ENCODE data around the gene CAV3. TPM values are rescaled to one million over a fixed set of nuclear protein-coding genes. Genes with fewer than 3 reads are reported as not detected.

The CAV3 gene
- total and polyA plus RNA-seq, 4 donors = not detected

DNA sequence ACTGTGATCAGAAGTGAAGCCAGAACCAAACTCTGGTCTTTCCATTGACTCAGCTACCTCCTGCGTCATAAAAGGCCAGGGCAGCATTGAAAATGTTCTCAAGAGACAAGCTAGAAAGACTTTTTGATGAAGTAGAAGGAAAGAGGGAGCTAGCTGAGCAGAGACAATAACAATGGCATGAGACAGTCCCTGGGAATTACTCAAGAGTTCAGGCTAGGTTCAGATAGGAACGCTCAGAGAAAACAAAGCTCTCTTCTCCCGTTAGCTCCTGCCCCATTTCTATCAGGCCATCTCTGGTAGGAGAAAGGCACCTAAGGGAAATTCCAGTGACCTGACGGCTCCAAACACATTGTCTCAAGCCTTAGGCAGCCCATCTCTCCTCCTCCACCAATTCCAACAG, 42.8 kb downstream of the CAV3 start:
- DNase-seq (ENCODE audit: low spot score) = no peak
- 54% methylated on average over 4 of the region's 4 CpGs for WGBS
- peaks cover 0 to 4% (median 1%) of the 10 kb centered on the region in 4 donors for H3K27me3 ChIP-seq (ENCODE audit: control insufficient read depth in 4 of 4, insufficient read depth in 4 of 4, low read length in 3 of 4)
- no peak overlapping the region for H3K9ac ChIP-seq (ENCODE audit: low read depth in 1 of 2, low read length in 2 of 2)
- no peaks in the 10 kb centered on the region for H3K4me1 ChIP-seq (ENCODE audit: control insufficient read depth in 4 of 4, insufficient read depth in 4 of 4, low read length in 3 of 4)
- TF ChIP-seq, protein P1, sequence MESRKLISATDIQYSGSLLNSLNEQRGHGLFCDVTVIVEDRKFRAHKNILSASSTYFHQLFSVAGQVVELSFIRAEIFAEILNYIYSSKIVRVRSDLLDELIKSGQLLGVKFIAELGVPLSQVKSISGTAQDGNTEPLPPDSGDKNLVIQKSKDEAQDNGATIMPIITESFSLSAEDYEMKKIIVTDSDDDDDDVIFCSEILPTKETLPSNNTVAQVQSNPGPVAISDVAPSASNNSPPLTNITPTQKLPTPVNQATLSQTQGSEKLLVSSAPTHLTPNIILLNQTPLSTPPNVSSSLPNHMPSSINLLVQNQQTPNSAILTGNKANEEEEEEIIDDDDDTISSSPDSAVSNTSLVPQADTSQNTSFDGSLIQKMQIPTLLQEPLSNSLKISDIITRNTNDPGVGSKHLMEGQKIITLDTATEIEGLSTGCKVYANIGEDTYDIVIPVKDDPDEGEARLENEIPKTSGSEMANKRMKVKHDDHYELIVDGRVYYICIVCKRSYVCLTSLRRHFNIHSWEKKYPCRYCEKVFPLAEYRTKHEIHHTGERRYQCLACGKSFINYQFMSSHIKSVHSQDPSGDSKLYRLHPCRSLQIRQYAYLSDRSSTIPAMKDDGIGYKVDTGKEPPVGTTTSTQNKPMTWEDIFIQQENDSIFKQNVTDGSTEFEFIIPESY (IDR thresholded peaks at IDR 0.05) = no peak
- H3K4me3 ChIP-seq (ENCODE audit: low read depth in 1 of 3, low read length in 3 of 3) = no peak overlapping the region
- H3K36me3 ChIP-seq (ENCODE audit: control insufficient read depth in 4 of 4, insufficient read depth in 3 of 4, low read depth in 1 of 4, low read length in 3 of 4) = no peaks in the 10 kb centered on the region
- H3K9me3 ChIP-seq (ENCODE audit: control insufficient read depth in 4 of 4, low read length in 3 of 4) = no peaks in the 10 kb centered on the region
- no peak overlapping the region for H3K27ac ChIP-seq (ENCODE audit: low read depth in 1 of 2, low read length in 2 of 2)

DNA sequence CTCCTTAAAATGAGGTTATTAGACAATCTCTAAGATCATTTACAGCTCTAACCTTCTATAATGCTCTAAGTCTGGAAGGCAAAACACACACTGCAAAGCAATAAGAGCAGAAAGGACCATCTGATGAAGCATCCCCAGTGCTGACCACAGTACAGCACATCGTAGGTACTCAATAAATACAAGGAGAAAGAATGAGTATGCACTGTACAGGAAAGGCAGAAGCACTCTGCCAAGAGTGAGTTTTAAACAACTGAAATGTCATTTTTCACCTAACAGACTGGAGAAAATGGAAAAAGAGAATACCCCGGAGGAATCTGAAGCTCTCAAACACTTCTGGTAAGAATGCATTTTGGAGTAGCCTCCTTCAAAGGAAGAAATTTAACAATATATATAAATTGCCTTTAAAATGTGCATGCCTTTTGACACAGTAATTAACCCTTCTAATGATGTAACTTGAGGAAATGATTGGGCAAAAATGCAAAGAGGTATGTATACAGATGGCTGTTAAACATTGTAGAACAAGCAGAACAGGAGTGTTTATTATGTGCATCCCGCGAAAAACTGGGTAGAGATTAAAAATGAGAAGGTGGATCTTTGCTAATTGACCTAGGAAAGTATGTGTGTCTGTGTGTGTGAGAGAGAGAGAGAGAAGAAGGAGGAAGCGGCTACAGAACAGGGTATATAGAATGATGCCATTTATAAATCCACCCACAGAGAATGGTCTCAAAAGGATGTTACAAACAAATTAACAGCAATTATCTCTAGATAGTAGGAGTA, 43.8 kb downstream of the CAV3 start:
- Histone ChIP-seq H3K4me3 (ENCODE audit: low read depth in 1 of 3, low read length in 3 of 3) (no peak overlapping the region), H3K9me3 (ENCODE audit: control insufficient read depth in 4 of 4, low read length in 3 of 4) (no peaks in the 10 kb centered on the region), H3K36me3 (ENCODE audit: control insufficient read depth in 4 of 4, insufficient read depth in 3 of 4, low read depth in 1 of 4, low read length in 3 of 4) (no peaks in the 10 kb centered on the region), H3K9ac (ENCODE audit: low read depth in 1 of 2, low read length in 2 of 2) (no peak overlapping the region), H3K27me3 (ENCODE audit: control insufficient read depth in 4 of 4, insufficient read depth in 4 of 4, low read length in 3 of 4) (peaks cover 0 to 4% (median 1%) of the 10 kb centered on the region in 4 donors), H3K27ac (ENCODE audit: low read depth in 1 of 2, low read length in 2 of 2) (no peak overlapping the region), H3K4me1 (ENCODE audit: control insufficient read depth in 4 of 4, insufficient read depth in 4 of 4, low read length in 3 of 4) (no peaks in the 10 kb centered on the region)
- no peak for TF ChIP-seq FOXA1 (IDR thresholded peaks at IDR 0.05)
- TF ChIP-seq RAD21 (IDR thresholded peaks at IDR 0.05) = no peak
- TF ChIP-seq, protein P2, sequence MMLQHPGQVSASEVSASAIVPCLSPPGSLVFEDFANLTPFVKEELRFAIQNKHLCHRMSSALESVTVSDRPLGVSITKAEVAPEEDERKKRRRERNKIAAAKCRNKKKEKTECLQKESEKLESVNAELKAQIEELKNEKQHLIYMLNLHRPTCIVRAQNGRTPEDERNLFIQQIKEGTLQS (IDR thresholded peaks at IDR 0.05) = no peak
- TF ChIP-seq, protein P1 (IDR thresholded peaks at IDR 0.05) = no peak
- no peak for TF ChIP-seq NR2F2 (IDR thresholded peaks at IDR 0.05)
- no peak for TF ChIP-seq FOXA2 (IDR thresholded peaks at IDR 0.05)
- no peak for TF ChIP-seq YY1 (IDR thresholded peaks at IDR 0.05)
- no peak for TF ChIP-seq SP1 (IDR thresholded peaks at IDR 0.05)
- no peak for TF ChIP-seq HNF4G (IDR thresholded peaks at IDR 0.05)
- TF ChIP-seq CTCF (IDR thresholded peaks at IDR 0.05; ENCODE audit: low read depth, low read length, missing input control) = no peak
- TF ChIP-seq RXRA (IDR thresholded peaks at IDR 0.05) = no peak
- TF ChIP-seq, protein P3, sequence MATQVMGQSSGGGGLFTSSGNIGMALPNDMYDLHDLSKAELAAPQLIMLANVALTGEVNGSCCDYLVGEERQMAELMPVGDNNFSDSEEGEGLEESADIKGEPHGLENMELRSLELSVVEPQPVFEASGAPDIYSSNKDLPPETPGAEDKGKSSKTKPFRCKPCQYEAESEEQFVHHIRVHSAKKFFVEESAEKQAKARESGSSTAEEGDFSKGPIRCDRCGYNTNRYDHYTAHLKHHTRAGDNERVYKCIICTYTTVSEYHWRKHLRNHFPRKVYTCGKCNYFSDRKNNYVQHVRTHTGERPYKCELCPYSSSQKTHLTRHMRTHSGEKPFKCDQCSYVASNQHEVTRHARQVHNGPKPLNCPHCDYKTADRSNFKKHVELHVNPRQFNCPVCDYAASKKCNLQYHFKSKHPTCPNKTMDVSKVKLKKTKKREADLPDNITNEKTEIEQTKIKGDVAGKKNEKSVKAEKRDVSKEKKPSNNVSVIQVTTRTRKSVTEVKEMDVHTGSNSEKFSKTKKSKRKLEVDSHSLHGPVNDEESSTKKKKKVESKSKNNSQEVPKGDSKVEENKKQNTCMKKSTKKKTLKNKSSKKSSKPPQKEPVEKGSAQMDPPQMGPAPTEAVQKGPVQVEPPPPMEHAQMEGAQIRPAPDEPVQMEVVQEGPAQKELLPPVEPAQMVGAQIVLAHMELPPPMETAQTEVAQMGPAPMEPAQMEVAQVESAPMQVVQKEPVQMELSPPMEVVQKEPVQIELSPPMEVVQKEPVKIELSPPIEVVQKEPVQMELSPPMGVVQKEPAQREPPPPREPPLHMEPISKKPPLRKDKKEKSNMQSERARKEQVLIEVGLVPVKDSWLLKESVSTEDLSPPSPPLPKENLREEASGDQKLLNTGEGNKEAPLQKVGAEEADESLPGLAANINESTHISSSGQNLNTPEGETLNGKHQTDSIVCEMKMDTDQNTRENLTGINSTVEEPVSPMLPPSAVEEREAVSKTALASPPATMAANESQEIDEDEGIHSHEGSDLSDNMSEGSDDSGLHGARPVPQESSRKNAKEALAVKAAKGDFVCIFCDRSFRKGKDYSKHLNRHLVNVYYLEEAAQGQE (IDR thresholded peaks at IDR 0.05) = no peak
- no peak for TF ChIP-seq HNF4A (conservative IDR thresholded peaks at IDR 0.05)
- TF ChIP-seq EGR1 (IDR thresholded peaks at IDR 0.05; ENCODE audit: low read depth in 2 of 2) = no peak
- TF ChIP-seq TAF1 (conservative IDR thresholded peaks at IDR 0.05) = no peak
- DNase-seq (ENCODE audit: low spot score) = no peak
- WGBS = 89% methylated on average over 5 of the region's 5 CpGs

Measured in liver (tissue), 9 donors.